Measurements from ENCODE around the gene SNORC.

SNORC gene

GRCh38 chr2:232886176-232886575 is 16.1 kb downstream of the SNORC start:
- Histone ChIP-seq H3K9ac (ENCODE audit: low read depth, low read length) (no peak overlapping the region), H3K4me3 (ENCODE audit: low read depth, low read length) (no peak overlapping the region), H3K27me3 (ENCODE audit: control insufficient read depth, insufficient read depth, low read length) (no peaks in the 10 kb centered on the region), H3K9me3 (ENCODE audit: control insufficient read depth, insufficient read depth, low read length) (no peaks in the 10 kb centered on the region), H3K4me1 (ENCODE audit: control insufficient read depth, insufficient read depth, low read length) (peaks cover 3% of the 10 kb centered on the region), H3K36me3 (ENCODE audit: control insufficient read depth, insufficient read depth, low read length) (peaks cover 2% of the 10 kb centered on the region)

GRCh38 chr2:232886632-232887031 is 16.6 kb downstream of the SNORC start:
- H3K4me1 ChIP-seq (ENCODE audit: control insufficient read depth, insufficient read depth, low read length): peaks cover 3% of the 10 kb centered on the region
- H3K36me3 ChIP-seq (ENCODE audit: control insufficient read depth, insufficient read depth, low read length): peaks cover 2% of the 10 kb centered on the region
- no peak overlapping the region for H3K9ac ChIP-seq (ENCODE audit: low read depth, low read length)
- no peaks in the 10 kb centered on the region for H3K27me3 ChIP-seq (ENCODE audit: control insufficient read depth, insufficient read depth, low read length)
- H3K9me3 ChIP-seq (ENCODE audit: control insufficient read depth, insufficient read depth, low read length): no peaks in the 10 kb centered on the region
- H3K4me3 ChIP-seq (ENCODE audit: low read depth, low read length): no peak overlapping the region

GRCh38 chr2:232887171-232887850 is 17.2 kb downstream of the SNORC start:
- Histone ChIP-seq H3K27me3 (ENCODE audit: control insufficient read depth, insufficient read depth, low read length) (no peaks in the 10 kb centered on the region), H3K9ac (ENCODE audit: low read depth, low read length) (no peak overlapping the region), H3K4me3 (ENCODE audit: low read depth, low read length) (no peak overlapping the region), H3K4me1 (ENCODE audit: control insufficient read depth, insufficient read depth, low read length) (peaks cover 3% of the 10 kb centered on the region), H3K36me3 (ENCODE audit: control insufficient read depth, insufficient read depth, low read length) (peaks cover 2% of the 10 kb centered on the region), H3K9me3 (ENCODE audit: control insufficient read depth, insufficient read depth, low read length) (no peaks in the 10 kb centered on the region)

- H3K36me3 ChIP-seq (ENCODE audit: control insufficient read depth, insufficient read depth, low read length): peaks cover 2% of the 10 kb centered on the region
- no peaks in the 10 kb centered on the region for H3K9me3 ChIP-seq (ENCODE audit: control insufficient read depth, insufficient read depth, low read length)
- no peak overlapping the region for H3K4me3 ChIP-seq (ENCODE audit: low read depth, low read length)
- peaks cover 3% of the 10 kb centered on the region for H3K4me1 ChIP-seq (ENCODE audit: control insufficient read depth, insufficient read depth, low read length)
- H3K9ac ChIP-seq (ENCODE audit: low read depth, low read length): no peak overlapping the region
- no peaks in the 10 kb centered on the region for H3K27me3 ChIP-seq (ENCODE audit: control insufficient read depth, insufficient read depth, low read length)
Observed at GRCh38 chr2:232888099-232888836, 18.2 kb downstream of the SNORC start.

- Histone ChIP-seq H3K36me3 (ENCODE audit: control insufficient read depth, insufficient read depth, low read length) (peaks cover 2% of the 10 kb centered on the region), H3K4me3 (ENCODE audit: low read depth, low read length) (no peak overlapping the region), H3K4me1 (ENCODE audit: control insufficient read depth, insufficient read depth, low read length) (peaks cover 3% of the 10 kb centered on the region), H3K9ac (ENCODE audit: low read depth, low read length) (no peak overlapping the region), H3K9me3 (ENCODE audit: control insufficient read depth, insufficient read depth, low read length) (no peaks in the 10 kb centered on the region), H3K27me3 (ENCODE audit: control insufficient read depth, insufficient read depth, low read length) (no peaks in the 10 kb centered on the region)
Observed at GRCh38 chr2:232888839-232889529, 18.9 kb downstream of the SNORC start.

GRCh38 chr2:232889876-232890401 is 19.9 kb downstream of the SNORC start:
- peaks cover 2% of the 10 kb centered on the region for H3K36me3 ChIP-seq (ENCODE audit: control insufficient read depth, insufficient read depth, low read length)
- no peaks in the 10 kb centered on the region for H3K9me3 ChIP-seq (ENCODE audit: control insufficient read depth, insufficient read depth, low read length)
- no peaks in the 10 kb centered on the region for H3K27me3 ChIP-seq (ENCODE audit: control insufficient read depth, insufficient read depth, low read length)
- no peak overlapping the region for H3K4me3 ChIP-seq (ENCODE audit: low read depth, low read length)
- H3K4me1 ChIP-seq (ENCODE audit: control insufficient read depth, insufficient read depth, low read length): peaks cover 3% of the 10 kb centered on the region
- H3K9ac ChIP-seq (ENCODE audit: low read depth, low read length): no peak overlapping the region

- Histone ChIP-seq H3K9me3 (ENCODE audit: control insufficient read depth, insufficient read depth, low read length) (no peaks in the 10 kb centered on the region), H3K9ac (ENCODE audit: low read depth, low read length) (no peak overlapping the region), H3K4me1 (ENCODE audit: control insufficient read depth, insufficient read depth, low read length) (peaks cover 3% of the 10 kb centered on the region), H3K36me3 (ENCODE audit: control insufficient read depth, insufficient read depth, low read length) (peaks cover 2% of the 10 kb centered on the region), H3K27me3 (ENCODE audit: control insufficient read depth, insufficient read depth, low read length) (no peaks in the 10 kb centered on the region), H3K4me3 (ENCODE audit: low read depth, low read length) (peak overlapping the region; percentile 22)
Observed at GRCh38 chr2:232890536-232890895, 20.5 kb downstream of the SNORC start.

- Histone ChIP-seq H3K27me3 (ENCODE audit: control insufficient read depth, insufficient read depth, low read length) (no peaks in the 10 kb centered on the region), H3K9me3 (ENCODE audit: control insufficient read depth, insufficient read depth, low read length) (no peaks in the 10 kb centered on the region), H3K4me3 (ENCODE audit: low read depth, low read length) (peak overlapping the region; percentile 22), H3K4me1 (ENCODE audit: control insufficient read depth, insufficient read depth, low read length) (peaks cover 3% of the 10 kb centered on the region), H3K9ac (ENCODE audit: low read depth, low read length) (peak overlapping the region; percentile 54), H3K36me3 (ENCODE audit: control insufficient read depth, insufficient read depth, low read length) (peaks cover 2% of the 10 kb centered on the region)
Observed at GRCh38 chr2:232890896-232891601, 21.0 kb downstream of the SNORC start.

GRCh38 chr2:232891621-232892071 is 21.6 kb downstream of the SNORC start:
- Histone ChIP-seq H3K9me3 (ENCODE audit: control insufficient read depth, insufficient read depth, low read length) (no peaks in the 10 kb centered on the region), H3K4me1 (ENCODE audit: control insufficient read depth, insufficient read depth, low read length) (peaks cover 3% of the 10 kb centered on the region), H3K36me3 (ENCODE audit: control insufficient read depth, insufficient read depth, low read length) (no peaks in the 10 kb centered on the region), H3K9ac (ENCODE audit: low read depth, low read length) (no peak overlapping the region), H3K27me3 (ENCODE audit: control insufficient read depth, insufficient read depth, low read length) (no peaks in the 10 kb centered on the region), H3K4me3 (ENCODE audit: low read depth, low read length) (no peak overlapping the region)

GRCh38 chr2:232892221-232892620 is 22.2 kb downstream of the SNORC start:
- Histone ChIP-seq H3K27me3 (ENCODE audit: control insufficient read depth, insufficient read depth, low read length) (no peaks in the 10 kb centered on the region), H3K9me3 (ENCODE audit: control insufficient read depth, insufficient read depth, low read length) (no peaks in the 10 kb centered on the region), H3K4me1 (ENCODE audit: control insufficient read depth, insufficient read depth, low read length) (peaks cover 3% of the 10 kb centered on the region), H3K36me3 (ENCODE audit: control insufficient read depth, insufficient read depth, low read length) (no peaks in the 10 kb centered on the region), H3K4me3 (ENCODE audit: low read depth, low read length) (no peak overlapping the region), H3K9ac (ENCODE audit: low read depth, low read length) (no peak overlapping the region)

- Histone ChIP-seq H3K36me3 (ENCODE audit: control insufficient read depth, insufficient read depth, low read length) (no peaks in the 10 kb centered on the region), H3K9ac (ENCODE audit: low read depth, low read length) (no peak overlapping the region), H3K4me3 (ENCODE audit: low read depth, low read length) (no peak overlapping the region), H3K4me1 (ENCODE audit: control insufficient read depth, insufficient read depth, low read length) (peaks cover 3% of the 10 kb centered on the region), H3K9me3 (ENCODE audit: control insufficient read depth, insufficient read depth, low read length) (no peaks in the 10 kb centered on the region), H3K27me3 (ENCODE audit: control insufficient read depth, insufficient read depth, low read length) (peaks cover under 1% of the 10 kb centered on the region)
Observed at GRCh38 chr2:232892843-232893242, 22.8 kb downstream of the SNORC start.

Measured in iPS-15b (cell line).